NCI-H1105 (cell line): ENCODE measurements around the gene GALM.
"Not testable (repeated sequence)": the region's sequence is repeated elsewhere in the genome, so short reads cannot be mapped to it uniquely, and the experiment has no call there.

Source experiments
- DNase-seq: peaks from one replicate; lab custom pipeline; 2025; lab: John Stamatoyannopoulos, UW

The GALM gene

GRCh38 chr2:38712413-38712812 is 46.5 kb downstream of the GALM start:
- no peak for DNase-seq

GRCh38 chr2:38712871-38713270 is 47.0 kb downstream of the GALM start:
- DNase-seq, result no peak

GRCh38 chr2:38713338-38713737 is 47.4 kb downstream of the GALM start:
- DNase-seq, result no peak

- DNase-seq, result not testable (repeated sequence)
Observed at GRCh38 chr2:38714941-38715340, 49.0 kb downstream of the GALM start.

GRCh38 chr2:38716185-38716584 is 50.3 kb downstream of the GALM start:
- no peak for DNase-seq

GRCh38 chr2:38718601-38719000 is 52.7 kb downstream of the GALM start:
- no peak for DNase-seq

GRCh38 chr2:38719706-38720105 is 53.8 kb downstream of the GALM start:
- DNase-seq, result no peak

- no peak for DNase-seq
Observed at GRCh38 chr2:38720613-38721241, 54.8 kb downstream of the GALM start.

GRCh38 chr2:38722271-38723061 is 56.6 kb downstream of the GALM start:
- DNase-seq, result no peak

- DNase-seq, result no peak
Observed at GRCh38 chr2:38723173-38723572, 57.3 kb downstream of the GALM start.

- no peak for DNase-seq
Observed at GRCh38 chr2:38727661-38728060, 61.7 kb downstream of the GALM start.

- no peak for DNase-seq
Observed at GRCh38 chr2:38728694-38729093, 62.8 kb downstream of the GALM start.

GRCh38 chr2:38731090-38731489 is 65.2 kb downstream of the GALM start:
- DNase-seq, result no peak

GRCh38 chr2:38731684-38732221 is 65.8 kb downstream of the GALM start:
- DNase-seq, result no peak

- DNase-seq, result no peak
Observed at GRCh38 chr2:38733300-38733971, 67.5 kb downstream of the GALM start.

- DNase-seq, result no peak
Observed at GRCh38 chr2:38734299-38735058, 68.6 kb downstream of the GALM start.

- DNase-seq, result no peak
Observed at GRCh38 chr2:38735999-38736320, 70.0 kb downstream of the GALM start.

GRCh38 chr2:38737000-38737698 is 71.2 kb downstream of the GALM start:
- DNase-seq, result not testable (repeated sequence)

GRCh38 chr2:38737925-38738324 is 72.0 kb downstream of the GALM start:
- no peak for DNase-seq

- no peak for DNase-seq
Observed at GRCh38 chr2:38739524-38739923, 73.6 kb downstream of the GALM start.

- no peak for DNase-seq
Observed at GRCh38 chr2:38740851-38741731, 75.2 kb downstream of the GALM start.
